Muscle of arm (tissue), 12 donors: ENCODE results near the gene ZNF668. TPM values are rescaled to one million over a fixed set of nuclear protein-coding genes. Genes with fewer than 3 reads are reported as not detected.

Experiments used
- DNase-seq: peaks from one replicate; pipeline ENCODE4 v3.0.0-alpha.2; 2013
- polyA plus RNA-seq, 12 donors: library from polyadenylated mRNA; unstranded; fragments of 120-200 nt; gene quantifications; one replicate each; pipeline ENCODE4 v1.2.1, GENCODE V29; 2013; ENCODE audit not compliant: insufficient read length in 12 of 12

Gene ZNF668
- polyA plus RNA-seq, 12 donors, result 5.3 to 9.5 (median 7.2) TPM; not detected in 1

DNA sequence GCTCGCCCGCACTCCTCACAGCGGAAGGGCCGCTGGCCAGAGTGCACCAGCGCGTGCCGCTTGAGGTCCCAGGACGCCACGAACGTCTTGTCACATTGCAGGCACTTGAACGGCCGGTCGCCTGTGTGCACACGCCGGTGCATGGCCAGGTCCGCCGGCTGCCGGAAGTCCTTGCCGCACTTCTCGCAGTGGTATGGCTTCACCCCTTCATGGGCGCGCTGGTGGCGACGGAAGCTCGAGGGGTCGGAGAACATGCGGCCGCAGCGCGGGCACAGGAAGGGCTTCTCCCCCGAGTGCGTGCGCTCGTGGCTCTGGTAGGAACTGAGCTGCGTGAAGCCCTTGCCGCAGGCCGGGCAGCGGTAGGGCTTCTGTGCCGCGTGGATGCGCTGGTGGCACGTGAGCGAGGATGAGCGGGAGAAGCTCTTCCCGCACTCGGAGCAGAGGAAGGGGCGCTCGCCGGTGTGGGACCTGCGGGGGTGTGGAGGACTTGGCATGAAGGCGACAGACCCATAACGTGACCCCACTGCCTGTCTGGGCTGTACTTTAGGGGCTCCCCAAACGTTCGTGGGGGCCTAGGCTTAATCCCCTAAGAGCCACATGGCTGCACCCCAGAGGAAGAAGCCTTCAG, 12.1 kb downstream of the ZNF668 start:
- DNase-seq, result no peak

- no peak for DNase-seq
These were observed 12.8 kb downstream of the ZNF668 start for GRCh38 chr16:31061126-31061812.

DNA sequence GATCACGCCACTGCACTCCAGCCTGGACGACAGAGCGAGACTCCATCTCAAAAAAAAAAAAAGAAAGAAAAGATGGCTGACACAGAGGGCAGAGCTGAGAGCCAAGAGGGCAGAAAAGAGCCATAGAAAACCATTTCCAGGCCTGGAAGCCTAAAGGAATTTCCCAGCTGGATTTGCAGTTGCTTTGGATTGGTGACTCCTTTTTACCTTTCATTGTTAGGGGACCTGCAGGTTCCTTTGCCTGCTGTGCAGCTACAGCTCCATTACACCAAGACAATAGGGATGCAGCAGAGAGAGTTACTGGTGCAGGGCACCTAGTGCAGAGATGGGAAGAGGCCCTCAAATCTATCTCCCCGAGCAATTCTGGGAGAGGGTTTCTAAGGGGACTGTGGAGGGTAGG, 18.4 kb downstream of the ZNF668 start:
- no peak for DNase-seq

DNA sequence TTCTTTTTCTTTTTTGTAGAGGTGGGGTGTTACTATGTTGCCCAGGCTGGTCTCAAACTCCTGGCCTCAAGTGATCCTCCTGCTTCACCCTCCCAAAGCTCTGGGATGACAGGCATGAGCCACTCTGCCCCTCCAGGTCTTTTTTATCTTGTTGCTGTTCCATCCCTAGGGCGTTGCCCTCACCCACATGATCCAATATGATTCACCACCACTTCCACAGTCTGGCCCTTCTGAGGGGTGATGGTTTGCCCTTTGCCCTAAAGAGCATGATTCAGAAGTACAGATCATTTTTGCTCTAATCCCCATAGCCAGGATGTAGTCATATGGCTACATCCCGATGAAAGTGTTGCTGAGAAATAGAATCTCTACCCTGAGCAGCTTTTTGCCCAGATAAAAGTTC, 21.9 kb downstream of the ZNF668 start:
- DNase-seq, result no peak

DNA sequence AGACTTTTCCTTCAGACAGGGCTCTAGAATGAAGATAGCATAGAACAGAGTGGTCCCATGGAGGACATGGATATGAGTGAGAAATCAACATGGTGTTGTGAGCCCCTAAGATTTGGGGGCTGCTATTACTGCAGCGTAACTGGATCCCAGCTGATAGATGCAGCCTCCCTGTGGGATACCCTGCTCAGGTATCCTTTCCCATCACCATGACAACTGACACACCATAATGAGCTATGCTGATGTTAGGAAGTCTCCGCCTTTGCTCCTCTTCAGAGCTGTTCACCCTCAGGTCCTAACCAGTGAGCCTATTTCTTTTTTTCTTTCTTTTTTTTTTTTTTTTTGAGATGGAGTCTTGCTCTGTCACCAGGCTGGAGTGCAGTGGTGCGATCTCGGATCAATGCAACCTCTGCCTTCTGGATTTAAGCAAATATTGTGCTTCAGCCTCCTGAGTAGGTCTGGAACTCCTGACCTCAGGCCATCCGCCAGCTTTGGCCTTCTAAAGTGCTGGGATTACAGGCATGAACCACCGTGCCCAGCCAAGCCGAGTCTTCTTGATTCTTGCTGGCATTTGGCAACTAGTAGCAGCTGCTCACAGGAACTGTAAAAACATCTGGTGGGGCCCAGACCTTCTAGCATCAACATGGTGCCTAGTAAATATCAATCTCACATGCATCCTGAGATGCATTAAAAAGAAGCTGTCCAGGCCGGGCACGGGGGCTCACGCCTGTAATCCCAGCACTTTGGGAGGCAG, 23.6 kb downstream of the ZNF668 start:
- DNase-seq, result no peak

GRCh38 chr16:31043898-31044481, 30.1 kb downstream of the ZNF668 start:
- DNase-seq, result no peak

DNA sequence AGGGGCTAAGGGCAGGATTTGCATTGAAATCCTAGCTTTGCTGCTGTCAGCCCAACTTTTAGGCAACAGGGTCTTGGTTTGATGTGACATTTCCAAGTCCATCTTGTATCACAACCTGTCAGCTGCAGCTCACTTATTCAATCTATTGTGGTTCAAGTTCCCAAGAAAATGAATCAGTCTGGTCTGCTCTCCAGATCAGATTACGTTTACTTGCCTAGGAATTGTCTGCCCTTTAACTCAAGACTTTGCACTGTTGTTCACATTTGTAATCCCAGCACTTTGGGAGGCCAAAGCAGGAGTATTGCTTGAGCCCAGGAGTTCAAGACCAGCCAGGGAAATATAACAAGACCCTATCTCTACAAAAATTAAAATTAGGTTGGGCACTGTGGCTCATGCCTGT, 30.7 kb downstream of the ZNF668 start:
- DNase-seq, result no peak

DNA sequence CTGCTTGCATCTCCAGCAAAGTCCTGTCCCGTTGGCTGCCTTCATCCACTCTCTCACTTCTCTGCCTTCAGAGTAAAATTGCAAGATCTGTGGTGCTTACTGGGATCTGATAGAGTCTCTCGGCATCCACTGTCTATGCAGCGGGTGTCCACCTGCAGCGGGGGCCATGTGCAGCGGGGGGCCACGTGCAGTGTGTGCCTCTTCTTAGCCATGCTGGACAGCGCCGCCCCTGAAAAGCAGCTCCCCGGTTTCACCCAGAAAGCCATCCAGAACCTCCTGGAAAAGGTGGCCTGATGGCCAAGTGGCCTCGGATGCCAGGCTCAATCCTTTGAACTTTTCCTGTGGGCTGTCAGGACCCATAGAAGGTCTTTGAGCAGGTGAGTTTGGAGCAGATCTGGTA, 31.2 kb downstream of the ZNF668 start:
- DNase-seq, result no peak

- DNase-seq, result no peak
These were observed 35.0 kb downstream of the ZNF668 start for GRCh38 chr16:31038993-31039392.

DNA sequence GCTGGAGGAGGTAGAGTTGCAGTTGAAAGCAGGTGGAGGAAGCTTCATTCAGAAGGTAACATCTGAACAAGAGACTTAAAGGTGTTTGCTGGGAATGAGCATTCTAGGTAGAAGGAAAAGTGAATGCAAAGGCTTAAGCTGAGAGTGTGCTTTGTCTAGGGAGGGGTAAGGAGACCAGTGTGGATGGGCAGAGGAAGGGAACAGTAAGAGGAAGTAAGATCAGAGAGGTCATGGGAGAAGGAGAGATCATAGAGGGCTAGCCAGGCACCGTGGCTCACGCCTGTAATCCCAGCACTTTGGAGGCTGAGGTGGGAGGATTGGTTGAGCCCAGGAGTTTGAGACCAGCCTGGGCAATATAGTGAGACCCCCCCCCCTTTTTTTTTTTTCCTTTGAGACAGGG, 37.3 kb downstream of the ZNF668 start:
- no peak for DNase-seq

- peak; percentile 91 for DNase-seq
These were observed 40.1 kb downstream of the ZNF668 start for GRCh38 chr16:31033709-31034492.

GRCh38 chr16:31032736-31033708, 41.0 kb downstream of the ZNF668 start, which contains the start of gene STX4:
Gene STX4, plus strand, starts transcription at chr16:31033558. Its CDS starts 248 bp downstream, at chr16:31033806.
- peak; percentile 99 for DNase-seq

DNA sequence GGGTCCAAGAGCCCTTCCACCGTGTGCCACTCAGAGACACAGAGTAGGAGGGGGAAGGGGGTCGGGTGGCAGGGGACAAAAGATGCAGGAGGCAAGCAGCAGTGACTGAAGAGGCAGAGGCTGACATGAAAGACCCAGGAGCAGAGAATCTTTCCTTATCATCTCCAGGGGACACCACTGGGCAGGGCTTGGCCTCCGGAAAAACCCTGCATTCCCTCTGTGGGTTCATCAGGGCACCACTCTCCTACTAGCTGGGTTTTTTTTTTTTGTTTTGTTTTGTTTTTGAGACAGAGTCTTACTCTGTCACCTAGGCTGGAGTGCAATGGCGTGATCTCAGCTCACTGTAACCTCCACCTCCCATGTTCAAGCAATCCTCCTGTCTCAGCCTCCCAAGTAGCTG, 42.8 kb downstream of the ZNF668 start:
- no peak for DNase-seq

DNA sequence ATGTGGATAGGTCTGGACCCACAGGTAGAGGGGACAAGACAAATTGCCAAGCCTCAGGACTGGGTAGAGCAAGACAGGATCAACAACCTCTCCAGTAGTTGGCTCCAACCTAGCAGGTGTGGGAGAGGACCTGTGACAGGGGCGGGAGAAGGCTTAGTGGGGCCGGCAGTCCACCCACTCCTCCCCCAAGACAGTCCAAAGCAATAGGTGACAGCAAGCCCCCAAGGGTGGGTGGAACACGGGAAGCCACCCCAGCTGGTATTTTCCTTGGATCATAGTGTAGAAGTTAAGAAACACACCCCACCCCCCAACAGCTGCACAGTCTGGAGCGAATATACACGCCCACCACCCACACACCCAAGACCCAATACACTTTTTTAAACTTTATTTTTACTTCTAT, 44.8 kb downstream of the ZNF668 start:
- DNase-seq, result no peak

DNA sequence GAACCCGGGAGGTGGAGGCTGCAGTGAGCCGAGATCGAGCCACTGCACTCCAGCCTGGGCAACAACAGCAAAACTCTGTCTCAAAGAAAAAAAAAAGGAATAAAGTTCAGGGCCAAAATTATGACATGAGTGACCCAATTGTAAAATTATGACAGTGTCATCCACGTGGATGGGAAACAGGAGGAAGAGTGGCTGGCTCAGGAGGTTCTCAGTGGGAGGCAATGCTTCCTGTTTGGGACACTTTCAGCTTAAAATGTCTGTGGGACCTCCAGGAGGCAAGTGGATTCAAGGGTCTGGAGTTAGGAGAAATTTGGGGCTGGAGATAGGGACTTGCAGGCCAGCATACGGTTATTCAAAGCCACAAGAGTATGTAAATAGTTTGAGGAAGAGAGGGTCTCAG, 48.7 kb downstream of the ZNF668 start:
- no peak for DNase-seq

DNA sequence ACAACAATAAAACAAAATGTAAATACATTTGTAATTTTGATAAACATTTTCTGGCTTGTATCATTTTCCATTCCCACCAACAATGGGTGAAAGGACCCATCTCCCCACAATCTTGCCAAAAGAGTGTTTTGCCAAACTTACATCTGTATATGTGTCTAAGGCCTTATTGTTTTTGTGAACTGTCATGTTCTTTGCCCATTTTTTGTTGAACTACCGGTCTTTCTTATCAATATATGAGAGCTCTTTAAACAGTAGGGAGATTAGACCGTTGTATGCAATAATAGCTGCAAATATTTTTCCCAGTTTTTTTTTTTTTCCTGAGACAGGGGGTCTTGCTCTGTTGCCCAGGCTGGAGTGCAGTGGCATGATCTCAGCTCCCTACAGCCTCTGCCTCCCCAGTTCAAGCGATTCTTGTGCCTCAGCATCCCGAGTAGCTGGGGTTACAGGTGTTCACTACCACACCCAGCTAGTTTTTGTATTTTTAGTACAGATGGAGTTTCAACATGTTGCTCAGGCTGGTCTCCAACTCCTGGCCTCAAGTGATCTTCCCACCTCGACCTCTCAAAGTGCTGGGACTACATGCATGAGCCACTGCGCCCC, 50.3 kb downstream of the ZNF668 start:
- DNase-seq, result no peak

GRCh38 chr16:31023252-31023602, 50.8 kb downstream of the ZNF668 start:
- DNase-seq, result no peak

GRCh38 chr16:31022544-31023251, 51.3 kb downstream of the ZNF668 start:
- no peak for DNase-seq

- DNase-seq, result no peak
These were observed 53.5 kb downstream of the ZNF668 start for GRCh38 chr16:31020536-31020935.
